COR-L47 (cell line): ENCODE results near the gene PHF8.

Experiments
- DNase-seq: peaks from one replicate; lab custom pipeline; 2025; lab: John Stamatoyannopoulos, UW

PHF8 gene

GRCh38 chrX:54012830-54013500 is 31.3 kb downstream of the PHF8 start:
- no peak for DNase-seq

GRCh38 chrX:54007682-54008081 is 36.6 kb downstream of the PHF8 start:
- DNase-seq, result no peak

GRCh38 chrX:53997724-53998123 is 46.5 kb downstream of the PHF8 start:
- DNase-seq, result no peak

- no peak for DNase-seq
These were observed 51.7 kb downstream of the PHF8 start for GRCh38 chrX:53992589-53992988.

GRCh38 chrX:53990171-53990570 is 54.1 kb downstream of the PHF8 start:
- no peak for DNase-seq

- no peak for DNase-seq
These were observed 59.4 kb downstream of the PHF8 start for GRCh38 chrX:53984895-53985294.

GRCh38 chrX:53974529-53974928 is 69.7 kb downstream of the PHF8 start:
- DNase-seq, result no peak

- no peak for DNase-seq
These were observed 74.7 kb downstream of the PHF8 start for GRCh38 chrX:53969540-53969939.

- DNase-seq, result no peak
These were observed 94.0 kb downstream of the PHF8 start for GRCh38 chrX:53950130-53950733.

GRCh38 chrX:53940180-53940579 is 104.1 kb downstream of the PHF8 start:
- DNase-seq, result no peak

- no peak for DNase-seq
These were observed 105.1 kb downstream of the PHF8 start for GRCh38 chrX:53939127-53939526.

GRCh38 chrX:53930515-53931380 is 113.5 kb downstream of the PHF8 start:
- DNase-seq, result no peak

GRCh38 chrX:53926030-53926429 is 118.2 kb downstream of the PHF8 start:
- DNase-seq, result no peak

GRCh38 chrX:53918702-53919101 is 125.6 kb downstream of the PHF8 start:
- no peak for DNase-seq

- no peak for DNase-seq
These were observed 143.7 kb downstream of the PHF8 start for GRCh38 chrX:53900623-53901022.

- DNase-seq, result no peak
These were observed 149.0 kb downstream of the PHF8 start for GRCh38 chrX:53895270-53895669.
